ENCODE measurements around the gene TLK1. TPM values are rescaled to one million over a fixed set of nuclear protein-coding genes. Genes with fewer than 3 reads are reported as not detected.
A peak's percentile ranks its signal among the peaks of the same experiment; 100 is the strongest.

Gene TLK1
- total and polyA plus RNA-seq, 9 of the 15 experiments (the other 6 are each of a cell fraction or from before 2014, with no cell fraction given), result 20.2 to 101 (median 40.5) TPM

DNA sequence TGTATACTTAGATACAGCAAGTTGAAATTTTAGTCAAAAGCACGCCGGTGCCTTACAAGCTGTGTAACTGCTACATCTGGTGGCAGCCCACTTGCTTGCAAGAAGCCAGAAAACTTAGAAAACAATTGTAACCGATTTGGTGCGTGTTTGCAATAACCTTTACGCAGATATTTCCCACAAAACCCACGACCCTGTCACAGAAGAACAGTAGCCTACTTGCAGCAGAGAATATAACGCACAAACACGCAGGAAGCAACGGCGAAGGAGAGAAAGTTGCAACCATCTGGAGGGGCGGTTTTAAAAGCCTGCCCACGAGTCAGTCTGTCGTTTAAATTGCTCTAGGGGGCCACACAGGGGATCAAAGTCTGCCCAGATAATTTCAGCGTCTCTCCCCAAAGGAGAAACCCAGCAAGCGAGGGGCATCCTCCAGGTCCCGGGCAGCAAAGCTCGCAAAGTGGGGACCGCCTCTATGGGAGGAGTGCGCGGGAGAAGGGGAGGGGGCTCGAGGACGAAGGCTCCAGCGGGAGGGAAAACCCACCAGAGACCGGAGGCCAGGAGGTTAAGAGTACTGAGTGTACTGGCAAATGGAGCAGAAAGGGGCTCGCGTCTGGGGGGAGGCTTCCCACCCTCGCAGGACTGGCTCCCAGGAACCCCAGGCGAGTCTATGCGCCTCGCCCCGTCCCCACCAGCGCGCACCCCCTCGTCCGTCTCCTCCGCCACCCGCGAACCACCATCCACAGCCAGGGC lies 1.1 kb downstream of the TLK1 start (continued):
- TF ChIP-seq, protein P1, sequence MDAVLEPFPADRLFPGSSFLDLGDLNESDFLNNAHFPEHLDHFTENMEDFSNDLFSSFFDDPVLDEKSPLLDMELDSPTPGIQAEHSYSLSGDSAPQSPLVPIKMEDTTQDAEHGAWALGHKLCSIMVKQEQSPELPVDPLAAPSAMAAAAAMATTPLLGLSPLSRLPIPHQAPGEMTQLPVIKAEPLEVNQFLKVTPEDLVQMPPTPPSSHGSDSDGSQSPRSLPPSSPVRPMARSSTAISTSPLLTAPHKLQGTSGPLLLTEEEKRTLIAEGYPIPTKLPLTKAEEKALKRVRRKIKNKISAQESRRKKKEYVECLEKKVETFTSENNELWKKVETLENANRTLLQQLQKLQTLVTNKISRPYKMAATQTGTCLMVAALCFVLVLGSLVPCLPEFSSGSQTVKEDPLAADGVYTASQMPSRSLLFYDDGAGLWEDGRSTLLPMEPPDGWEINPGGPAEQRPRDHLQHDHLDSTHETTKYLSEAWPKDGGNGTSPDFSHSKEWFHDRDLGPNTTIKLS (IDR thresholded peaks at IDR 0.05; ENCODE audit: borderline replicate concordance, low read depth), result no peak
- no peak for TF ChIP-seq PTBP1 (IDR thresholded peaks at IDR 0.05; ENCODE audit: low read depth, low read length)
- TF ChIP-seq, protein P2, sequence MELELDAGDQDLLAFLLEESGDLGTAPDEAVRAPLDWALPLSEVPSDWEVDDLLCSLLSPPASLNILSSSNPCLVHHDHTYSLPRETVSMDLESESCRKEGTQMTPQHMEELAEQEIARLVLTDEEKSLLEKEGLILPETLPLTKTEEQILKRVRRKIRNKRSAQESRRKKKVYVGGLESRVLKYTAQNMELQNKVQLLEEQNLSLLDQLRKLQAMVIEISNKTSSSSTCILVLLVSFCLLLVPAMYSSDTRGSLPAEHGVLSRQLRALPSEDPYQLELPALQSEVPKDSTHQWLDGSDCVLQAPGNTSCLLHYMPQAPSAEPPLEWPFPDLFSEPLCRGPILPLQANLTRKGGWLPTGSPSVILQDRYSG (tag; conservative IDR thresholded peaks at IDR 0.05; ENCODE audit: low read depth), result no peak
- TF ChIP-seq PHB (CRISPR knock-in tag; IDR thresholded peaks at IDR 0.05), result peak; percentile 80; the same call in 1 of the 2 replicates
- no peak for TF ChIP-seq FUS (optimal IDR thresholded peaks at IDR 0.05; ENCODE audit: low read depth, low read length)
- no peak for TF ChIP-seq MBD2 (IDR thresholded peaks at IDR 0.05; ENCODE audit: borderline replicate concordance, low read depth)
- peak; percentile 32; the same call in 1 of the 2 replicates for TF ChIP-seq GATAD2A (IDR thresholded peaks at IDR 0.05)
- TF ChIP-seq EHMT2 (IDR thresholded peaks at IDR 0.05), result no peak
- TF ChIP-seq ZNF408 (CRISPR knock-in tag; IDR thresholded peaks at IDR 0.05; ENCODE audit: low read depth), result no peak
- no peak for TF ChIP-seq DIDO1 (tag; IDR thresholded peaks at IDR 0.05; ENCODE audit: low read depth)
- no peak for TF ChIP-seq ZNF589 (CRISPR knock-in tag; IDR thresholded peaks at IDR 0.05; ENCODE audit: low read depth)
- TF ChIP-seq, protein P3, sequence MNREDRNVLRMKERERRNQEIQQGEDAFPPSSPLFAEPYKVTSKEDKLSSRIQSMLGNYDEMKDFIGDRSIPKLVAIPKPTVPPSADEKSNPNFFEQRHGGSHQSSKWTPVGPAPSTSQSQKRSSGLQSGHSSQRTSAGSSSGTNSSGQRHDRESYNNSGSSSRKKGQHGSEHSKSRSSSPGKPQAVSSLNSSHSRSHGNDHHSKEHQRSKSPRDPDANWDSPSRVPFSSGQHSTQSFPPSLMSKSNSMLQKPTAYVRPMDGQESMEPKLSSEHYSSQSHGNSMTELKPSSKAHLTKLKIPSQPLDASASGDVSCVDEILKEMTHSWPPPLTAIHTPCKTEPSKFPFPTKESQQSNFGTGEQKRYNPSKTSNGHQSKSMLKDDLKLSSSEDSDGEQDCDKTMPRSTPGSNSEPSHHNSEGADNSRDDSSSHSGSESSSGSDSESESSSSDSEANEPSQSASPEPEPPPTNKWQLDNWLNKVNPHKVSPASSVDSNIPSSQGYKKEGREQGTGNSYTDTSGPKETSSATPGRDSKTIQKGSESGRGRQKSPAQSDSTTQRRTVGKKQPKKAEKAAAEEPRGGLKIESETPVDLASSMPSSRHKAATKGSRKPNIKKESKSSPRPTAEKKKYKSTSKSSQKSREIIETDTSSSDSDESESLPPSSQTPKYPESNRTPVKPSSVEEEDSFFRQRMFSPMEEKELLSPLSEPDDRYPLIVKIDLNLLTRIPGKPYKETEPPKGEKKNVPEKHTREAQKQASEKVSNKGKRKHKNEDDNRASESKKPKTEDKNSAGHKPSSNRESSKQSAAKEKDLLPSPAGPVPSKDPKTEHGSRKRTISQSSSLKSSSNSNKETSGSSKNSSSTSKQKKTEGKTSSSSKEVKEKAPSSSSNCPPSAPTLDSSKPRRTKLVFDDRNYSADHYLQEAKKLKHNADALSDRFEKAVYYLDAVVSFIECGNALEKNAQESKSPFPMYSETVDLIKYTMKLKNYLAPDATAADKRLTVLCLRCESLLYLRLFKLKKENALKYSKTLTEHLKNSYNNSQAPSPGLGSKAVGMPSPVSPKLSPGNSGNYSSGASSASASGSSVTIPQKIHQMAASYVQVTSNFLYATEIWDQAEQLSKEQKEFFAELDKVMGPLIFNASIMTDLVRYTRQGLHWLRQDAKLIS (CRISPR knock-in tag; IDR thresholded peaks at IDR 0.05), result no peak; the same call in 1 of the 2 replicates
- TF ChIP-seq HOXB6 (CRISPR knock-in tag; IDR thresholded peaks at IDR 0.05; ENCODE audit: borderline replicate concordance), result 0 out of 2 replicates have a peak, but pooled peaks have one; percentile 31
- TF ChIP-seq, protein P4, sequence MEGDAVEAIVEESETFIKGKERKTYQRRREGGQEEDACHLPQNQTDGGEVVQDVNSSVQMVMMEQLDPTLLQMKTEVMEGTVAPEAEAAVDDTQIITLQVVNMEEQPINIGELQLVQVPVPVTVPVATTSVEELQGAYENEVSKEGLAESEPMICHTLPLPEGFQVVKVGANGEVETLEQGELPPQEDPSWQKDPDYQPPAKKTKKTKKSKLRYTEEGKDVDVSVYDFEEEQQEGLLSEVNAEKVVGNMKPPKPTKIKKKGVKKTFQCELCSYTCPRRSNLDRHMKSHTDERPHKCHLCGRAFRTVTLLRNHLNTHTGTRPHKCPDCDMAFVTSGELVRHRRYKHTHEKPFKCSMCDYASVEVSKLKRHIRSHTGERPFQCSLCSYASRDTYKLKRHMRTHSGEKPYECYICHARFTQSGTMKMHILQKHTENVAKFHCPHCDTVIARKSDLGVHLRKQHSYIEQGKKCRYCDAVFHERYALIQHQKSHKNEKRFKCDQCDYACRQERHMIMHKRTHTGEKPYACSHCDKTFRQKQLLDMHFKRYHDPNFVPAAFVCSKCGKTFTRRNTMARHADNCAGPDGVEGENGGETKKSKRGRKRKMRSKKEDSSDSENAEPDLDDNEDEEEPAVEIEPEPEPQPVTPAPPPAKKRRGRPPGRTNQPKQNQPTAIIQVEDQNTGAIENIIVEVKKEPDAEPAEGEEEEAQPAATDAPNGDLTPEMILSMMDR (IDR thresholded peaks at IDR 0.05 in 2 of 3, conservative IDR thresholded peaks at IDR 0.05 in 1 of 3; ENCODE audit: insufficient read depth in 2 of 3, low read depth in 1 of 3, low read length in 3 of 3), result peak; percentile 65 to 83 (median 71)
- peak; percentile 53; the same call in 1 of the 2 replicates for TF ChIP-seq SMC3 (conservative IDR thresholded peaks at IDR 0.05; ENCODE audit: insufficient read depth, low read depth, low read length)
- TF ChIP-seq BCOR (IDR thresholded peaks at IDR 0.05), result no peak
- TF ChIP-seq, protein P5, sequence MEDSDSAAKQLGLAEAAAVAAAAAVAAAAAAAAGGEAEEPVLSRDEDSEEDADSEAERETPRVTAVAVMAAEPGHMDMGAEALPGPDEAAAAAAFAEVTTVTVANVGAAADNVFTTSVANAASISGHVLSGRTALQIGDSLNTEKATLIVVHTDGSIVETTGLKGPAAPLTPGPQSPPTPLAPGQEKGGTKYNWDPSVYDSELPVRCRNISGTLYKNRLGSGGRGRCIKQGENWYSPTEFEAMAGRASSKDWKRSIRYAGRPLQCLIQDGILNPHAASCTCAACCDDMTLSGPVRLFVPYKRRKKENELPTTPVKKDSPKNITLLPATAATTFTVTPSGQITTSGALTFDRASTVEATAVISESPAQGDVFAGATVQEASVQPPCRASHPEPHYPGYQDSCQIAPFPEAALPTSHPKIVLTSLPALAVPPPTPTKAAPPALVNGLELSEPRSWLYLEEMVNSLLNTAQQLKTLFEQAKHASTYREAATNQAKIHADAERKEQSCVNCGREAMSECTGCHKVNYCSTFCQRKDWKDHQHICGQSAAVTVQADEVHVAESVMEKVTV (CRISPR knock-in tag; IDR thresholded peaks at IDR 0.05), result peak; percentile 60; the same call in 1 of the 2 replicates
- TF ChIP-seq MED1 (CRISPR knock-in tag; IDR thresholded peaks at IDR 0.05; ENCODE audit: borderline replicate concordance), result no peak

Data from K562 (cell line).